Type B pancreatic cell (in vitro differentiated cells): Measurements from ENCODE around the gene SPECC1L. TPM values are rescaled to one million over a fixed set of nuclear protein-coding genes. Genes with fewer than 3 reads are reported as not detected.
A peak's percentile ranks its signal among the peaks of the same experiment; 100 is the strongest.

Experiments
- DNase-seq: peaks from one replicate; pipeline ENCODE4 v3.0.0; 2021; ENCODE audit warnings: mixed read lengths; ENCODE audit not compliant: unreplicated experiment; ENCODE audit errors: extremely low spot score
- H3K27ac Mint-ChIP-seq: 2 replicates; pipeline ENCODE4 v1.8.0; 2021; ENCODE audit warnings: mild to moderate bottlenecking, mixed read lengths
- H3K27me3 Mint-ChIP-seq: 2 replicates; pipeline ENCODE4 v1.8.0; 2021; ENCODE audit warnings: mixed read lengths
- H3K36me3 Mint-ChIP-seq: 2 replicates; pipeline ENCODE4 v1.8.0; 2021; ENCODE audit warnings: mixed read lengths
- H3K4me1 Mint-ChIP-seq: one replicate; pipeline ENCODE4 v1.8.0; 2021; ENCODE audit warnings: mixed read lengths; ENCODE audit not compliant: unreplicated experiment
- H3K4me3 Mint-ChIP-seq: 2 replicates; pipeline ENCODE4 v1.8.0; 2021; ENCODE audit warnings: mild to moderate bottlenecking, mixed read lengths
- H3K9me3 Mint-ChIP-seq: 2 replicates; pipeline ENCODE4 v1.8.0; 2021; ENCODE audit warnings: mixed read lengths
- CTCF ChIP-seq: fragments of 200-600 bp; sonication (generic); conservative IDR thresholded peaks from 2 replicates; pipeline ENCODE4 v1.5.0; 2021; ENCODE audit warnings: antibody characterized with exemption, mild to moderate bottlenecking
- total RNA-seq: library from RNA; stranded (reverse); gene quantifications from 2 replicates; pipeline ENCODE4 v1.2.1, GENCODE V29; 2021; ENCODE audit warnings: low replicate concordance

The SPECC1L gene
- total RNA-seq, 1 donor from 2014 or later: 89.0 TPM

- DNase-seq: no peak
- no peak for TF ChIP-seq CTCF
- peaks cover 10% of the 10 kb centered on the region for H3K4me1 Mint-ChIP-seq
- H3K27me3 Mint-ChIP-seq: no peaks in the 10 kb centered on the region
- H3K4me3 Mint-ChIP-seq: peak overlapping the region; percentile 44
- peaks cover 36% of the 10 kb centered on the region for H3K36me3 Mint-ChIP-seq
- H3K9me3 Mint-ChIP-seq: no peaks in the 10 kb centered on the region
- H3K27ac Mint-ChIP-seq: peak overlapping the region; percentile 56
Observed at GRCh38 chr22:24380220-24380904, 109.7 kb downstream of the SPECC1L start.

- no peak overlapping the region for H3K4me3 Mint-ChIP-seq
- no peak for TF ChIP-seq CTCF
- no peaks in the 10 kb centered on the region for H3K9me3 Mint-ChIP-seq
- H3K36me3 Mint-ChIP-seq: peaks cover 38% of the 10 kb centered on the region
- H3K4me1 Mint-ChIP-seq: peaks cover 10% of the 10 kb centered on the region
- no peaks in the 10 kb centered on the region for H3K27me3 Mint-ChIP-seq
- no peak for DNase-seq
- H3K27ac Mint-ChIP-seq: no peak overlapping the region
Observed at GRCh38 chr22:24380905-24381230, 110.2 kb downstream of the SPECC1L start.

DNA sequence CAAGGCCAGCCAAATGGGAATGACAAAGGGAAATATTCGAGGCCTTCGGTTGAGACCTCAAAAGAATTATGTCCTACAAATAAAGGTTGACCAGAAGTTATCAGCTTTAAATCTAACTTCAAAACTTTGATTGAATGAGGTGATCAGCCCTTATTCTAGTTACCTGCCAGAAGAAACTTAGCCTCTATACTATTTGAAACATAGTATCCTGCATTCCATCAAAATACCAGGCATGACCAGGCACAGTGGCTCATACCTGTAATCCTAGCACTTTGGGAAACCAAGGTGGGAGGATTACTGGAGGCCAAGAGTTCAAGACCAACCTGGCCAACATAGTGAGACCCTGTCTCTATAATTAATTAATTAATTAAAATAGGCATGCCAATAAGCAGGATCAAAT, 112.4 kb downstream of the SPECC1L start:
- H3K4me3 Mint-ChIP-seq: no peak overlapping the region
- H3K27ac Mint-ChIP-seq: no peak overlapping the region
- H3K9me3 Mint-ChIP-seq: no peaks in the 10 kb centered on the region
- no peak for DNase-seq
- TF ChIP-seq CTCF: no peak
- no peaks in the 10 kb centered on the region for H3K27me3 Mint-ChIP-seq
- peaks cover 25% of the 10 kb centered on the region for H3K36me3 Mint-ChIP-seq
- H3K4me1 Mint-ChIP-seq: peaks cover 10% of the 10 kb centered on the region

DNA sequence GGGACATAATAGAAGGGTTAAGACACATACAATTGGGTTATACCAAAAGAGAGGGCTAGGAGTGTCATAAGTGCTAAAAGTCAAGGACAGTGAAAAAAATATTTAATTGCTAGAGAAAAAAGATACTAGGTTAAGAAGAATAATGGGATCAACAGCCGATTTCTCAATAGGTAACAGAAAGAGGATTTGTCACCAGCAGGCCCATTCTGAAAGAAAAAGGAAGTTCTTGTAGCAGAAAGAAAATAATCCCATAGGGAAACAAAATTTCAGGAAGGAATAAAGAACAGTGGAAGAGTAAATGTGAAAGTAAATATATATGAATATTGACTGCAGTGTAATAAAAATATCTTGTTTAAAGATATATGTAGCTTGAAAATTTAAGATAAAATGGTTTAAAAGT, 113.5 kb downstream of the SPECC1L start:
- DNase-seq: no peak
- peaks cover 10% of the 10 kb centered on the region for H3K4me1 Mint-ChIP-seq
- H3K27me3 Mint-ChIP-seq: no peaks in the 10 kb centered on the region
- H3K36me3 Mint-ChIP-seq: peaks cover 25% of the 10 kb centered on the region
- no peak overlapping the region for H3K27ac Mint-ChIP-seq
- no peak for TF ChIP-seq CTCF
- H3K9me3 Mint-ChIP-seq: no peaks in the 10 kb centered on the region
- H3K4me3 Mint-ChIP-seq: no peak overlapping the region

GRCh38 chr22:24386937-24387471, 116.4 kb downstream of the SPECC1L start:
- H3K4me3 Mint-ChIP-seq: no peak overlapping the region
- no peak for DNase-seq
- no peak overlapping the region for H3K27ac Mint-ChIP-seq
- TF ChIP-seq CTCF: no peak
- peaks cover 17% of the 10 kb centered on the region for H3K4me1 Mint-ChIP-seq
- H3K9me3 Mint-ChIP-seq: no peaks in the 10 kb centered on the region
- H3K27me3 Mint-ChIP-seq: no peaks in the 10 kb centered on the region
- peaks cover 20% of the 10 kb centered on the region for H3K36me3 Mint-ChIP-seq
